HepG2 (cell line): ENCODE results near the gene RDH12. TPM values are rescaled to one million over a fixed set of nuclear protein-coding genes. Genes with fewer than 3 reads are reported as not detected.
A peak's percentile ranks its signal among the peaks of the same experiment; 100 is the strongest.

ENCODE experiments used
- EP300 ChIP-seq, 3 experiments: sonication (generic) in 1 of 3; formaldehyde crosslinking in 1 of 3; IDR thresholded peaks; 2 replicates each; pipeline versions ENCODE4 v1.5.1 to v1.6.1; 2011 to 2020; ENCODE audit warnings: low read depth in 2 of 3, low read length in 2 of 3, borderline replicate concordance in 1 of 3, improper control_type of control experiment in 1 of 3, mild to moderate bottlenecking in 1 of 3, missing genetic modification reagents in 1 of 3, moderate library complexity in 1 of 3
- FOXP4 ChIP-seq: sonication (generic); formaldehyde crosslinking; IDR thresholded peaks from 2 replicates; pipeline ENCODE4 v1.4.0; 2020; ENCODE audit warnings: missing genetic modification reagents
- FUBP1 ChIP-seq: sonication (generic); formaldehyde crosslinking; IDR thresholded peaks from 2 replicates; pipeline ENCODE4 v1.5.1; 2020; ENCODE audit warnings: missing genetic modification reagents, mild to moderate bottlenecking, borderline replicate concordance
- GMEB2 ChIP-seq: IDR thresholded peaks from 2 replicates; pipeline ENCODE4 v1.6.1; 2016; ENCODE audit warnings: missing biosample characterization, missing genetic modification reagents, low read depth
- HDAC2 ChIP-seq: sonication (generic); formaldehyde crosslinking; IDR thresholded peaks from 2 replicates; pipeline ENCODE4 v1.4.0; 2020; ENCODE audit warnings: missing genetic modification reagents
- MTA1 ChIP-seq: sonication (generic); formaldehyde crosslinking; IDR thresholded peaks from 2 replicates; pipeline ENCODE4 v1.4.0; 2020; ENCODE audit warnings: missing genetic modification reagents, mild to moderate bottlenecking, borderline replicate concordance
- MXD3 ChIP-seq: IDR thresholded peaks from 2 replicates; pipeline ENCODE4 v1.6.1; 2016; ENCODE audit warnings: mild to moderate bottlenecking, missing biosample characterization, missing genetic modification reagents
- MYPOP ChIP-seq: sonication (generic); formaldehyde crosslinking; IDR thresholded peaks from 2 replicates; pipeline ENCODE4 v1.8.1; 2023; ENCODE audit warnings: mild to moderate bottlenecking, moderate library complexity, missing genetic modification reagents
- NFYB ChIP-seq: sonication (generic); formaldehyde crosslinking; IDR thresholded peaks from 2 replicates; pipeline ENCODE4 v1.4.0; 2020; ENCODE audit warnings: missing genetic modification reagents
- RFX3 ChIP-seq: IDR thresholded peaks from 2 replicates; pipeline ENCODE4 v1.6.1; 2016; ENCODE audit warnings: missing biosample characterization, missing genetic modification reagents
- SYNCRIP ChIP-seq: fragments of 200-400 bp; formaldehyde crosslinking; IDR thresholded peaks from 2 replicates; pipeline ENCODE4 v1.6.1; 2018; ENCODE audit warnings: mild to moderate bottlenecking, low read depth, low read length; ENCODE audit not compliant: insufficient read depth
- TEAD2 ChIP-seq: sonication (generic); formaldehyde crosslinking; IDR thresholded peaks from 2 replicates; pipeline ENCODE4 v1.9.0; 2021; ENCODE audit warnings: missing genetic modification reagents
- YY1 ChIP-seq: IDR thresholded peaks from 2 replicates; pipeline ENCODE4 v1.6.1; 2011; ENCODE audit warnings: low read length, low read depth, moderate library complexity, mild to moderate bottlenecking; ENCODE audit not compliant: insufficient read depth, insufficient replicate concordance
- ZBTB38 ChIP-seq: sonication (generic); formaldehyde crosslinking; IDR thresholded peaks from 2 replicates; pipeline ENCODE4 v1.5.1; 2020; ENCODE audit warnings: mild to moderate bottlenecking, missing genetic modification reagents
- ZFP90 ChIP-seq: sonication (generic); formaldehyde crosslinking; IDR thresholded peaks from 2 replicates; pipeline ENCODE4 v1.8.0; 2022; ENCODE audit warnings: missing genetic modification reagents, mild to moderate bottlenecking, inconsistent platforms, borderline replicate concordance
- ZFY ChIP-seq: sonication (generic); formaldehyde crosslinking; IDR thresholded peaks from 2 replicates; pipeline ENCODE4 v1.4.0; 2020; ENCODE audit warnings: missing genetic modification reagents
- ZKSCAN8 ChIP-seq: IDR thresholded peaks from 2 replicates; pipeline ENCODE4 v1.6.1; 2016; ENCODE audit warnings: borderline replicate concordance, missing genetic modification reagents, missing compliant biosample characterization
- ZNF580 ChIP-seq: IDR thresholded peaks from 2 replicates; pipeline ENCODE4 v1.6.1; 2016; ENCODE audit warnings: low read depth, borderline replicate concordance
- ZNF777 ChIP-seq: sonication (generic); formaldehyde crosslinking; IDR thresholded peaks from 2 replicates; pipeline ENCODE4 v1.4.0; 2020; ENCODE audit warnings: missing genetic modification reagents
- ZNF878 ChIP-seq: sonication (generic); formaldehyde crosslinking; IDR thresholded peaks from 2 replicates; pipeline ENCODE4 v1.8.1; 2023; ENCODE audit warnings: mild to moderate bottlenecking, missing genetic modification reagents, moderate library complexity
- polyA plus RNA-seq, 8 experiments: library from polyadenylated mRNA; depleted of rRNA in 3 of 8; stranded (reverse) in 7 of 8; unstranded in 1 of 8; fragments of >200 nt; fragmentation: Illumina TruSeq in 4 of 8; extraction: Trizol in 4 of 8; gene quantifications; 2 replicates each; pipeline versions ENCODE4 v1.2.1 to v1.2.3, GENCODE V29; 2011 to 2016; ENCODE audit warnings: low read depth in 4 of 8, missing spikeins in 1 of 8, mixed read lengths in 1 of 8; ENCODE audit not compliant: insufficient read depth in 1 of 8
- total RNA-seq, 5 experiments: library from RNA; depleted of rRNA; stranded (reverse); fragments of >200 nt; fragmentation: Illumina TruSeq; extraction: Trizol; gene quantifications; 2 replicates each; pipeline ENCODE4 v1.2.3, GENCODE V29; 2016; ENCODE audit warnings: low read depth in 1 of 5

RDH12 gene
- total and polyA plus RNA-seq, 2 of the 13 experiments (the other 11 are each of a cell fraction or from before 2014, with no cell fraction given) = 1.6 to 2.1 TPM

GRCh38 chr14:67729072-67729885 is 27.6 kb downstream of the RDH12 start (continued):
- TF ChIP-seq YY1 (no peak), ZFY (peak; percentile 63; the same call in 1 of the 2 replicates), RFX3 (CRISPR knock-in tag) (no peak), MYPOP (CRISPR knock-in tag) (0 out of 2 replicates have a peak, but pooled peaks have one; percentile 70), ZKSCAN8 (CRISPR knock-in tag) (no peak), ZNF777 (CRISPR knock-in tag) (peak; percentile 49; the same call in 1 of the 2 replicates), FUBP1 (CRISPR knock-in tag) (0 out of 2 replicates have a peak, but pooled peaks have one; percentile 35), ZFP90 (CRISPR knock-in tag) (no peak), ZBTB38 (CRISPR knock-in tag) (peak; percentile 74; the same call in 1 of the 2 replicates), ZNF580 (CRISPR knock-in tag) (peak; percentile 71; the same call in 1 of the 2 replicates), HDAC2 (peak; percentile 61), FOXP4 (CRISPR knock-in tag) (peak; percentile 79; the same call in 1 of the 2 replicates), NFYB (CRISPR knock-in tag) (no peak), EP300 (IDR thresholded peaks at IDR 0.05; ENCODE audit: low read depth in 2 of 2, low read length in 2 of 2) (no peak; a peak in 1 of 4 replicates), EP300 (CRISPR knock-in tag; IDR thresholded peaks at IDR 0.05; ENCODE audit: borderline replicate concordance) (peak; percentile 36; the same call in 1 of the 2 replicates), GMEB2 (CRISPR knock-in tag) (no peak), MTA1 (CRISPR knock-in tag) (peak; percentile 91; the same call in 1 of the 2 replicates), MXD3 (CRISPR knock-in tag) (peak; percentile 38; the same call in 1 of the 2 replicates), SYNCRIP (no peak), TEAD2 (CRISPR knock-in tag) (no peak), ZNF878 (no peak)
